Erythroblast (primary cell): ENCODE results near the gene FNDC3B.

Source experiments
- GATA1 ChIP-seq: IDR thresholded peaks from 2 replicates; pipeline ENCODE4 v1.6.1; 2011; ENCODE audit warnings: low read depth, mild to moderate bottlenecking, control low read depth, low read length, moderate library complexity
- POLR2A ChIP-seq: IDR thresholded peaks from 2 replicates; pipeline ENCODE4 v1.6.1; 2011; ENCODE audit warnings: mild to moderate bottlenecking, low read length

DNA sequence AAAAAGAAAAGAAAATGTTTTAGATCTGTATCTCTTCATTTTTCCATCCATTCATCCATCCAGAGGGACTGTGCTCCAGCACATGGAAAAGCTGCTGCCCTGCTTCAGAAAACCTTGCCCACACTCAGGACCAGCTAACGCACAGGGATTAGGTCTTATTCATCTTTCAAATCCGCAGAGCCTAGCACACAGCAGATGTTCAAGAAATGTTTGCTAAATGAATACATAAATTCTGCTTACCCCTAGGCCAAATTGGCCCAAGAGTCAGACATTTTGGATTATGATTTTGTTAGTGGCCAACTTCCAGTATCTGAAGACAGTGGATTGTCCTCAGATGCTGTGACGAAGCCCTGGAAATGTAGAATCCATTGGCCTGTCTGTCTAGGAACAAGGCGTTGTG, 337.5 kb downstream of the FNDC3B start:
- no peak for TF ChIP-seq POLR2A
- no peak for TF ChIP-seq GATA1
